GM21619 (cell line): ENCODE results near the gene OSBPL6.
"Not testable (repeated sequence)": the region's sequence is repeated elsewhere in the genome, so short reads cannot be mapped to it uniquely, and the experiment has no call there.

ENCODE experiments used
- ATAC-seq: cut with Tn5 transposase; IDR thresholded peaks from one replicate; pipeline ENCODE4 v1.9.1; 2021; ENCODE audit not compliant: unreplicated experiment

Gene OSBPL6

GRCh38 chr2:178296394-178297090 is 102.2 kb downstream of the OSBPL6 start:
- no peak for ATAC-seq

- ATAC-seq: no peak
Measured at GRCh38 chr2:178297091-178297411, 102.7 kb downstream of the OSBPL6 start.

GRCh38 chr2:178298785-178299212 is 104.5 kb downstream of the OSBPL6 start:
- no peak for ATAC-seq

- ATAC-seq: no peak
Measured at GRCh38 chr2:178301649-178302238, 107.4 kb downstream of the OSBPL6 start.

- ATAC-seq: no peak
Measured at GRCh38 chr2:178304333-178304732, 110.0 kb downstream of the OSBPL6 start.

- ATAC-seq: peak; percentile 99
Measured at GRCh38 chr2:178306352-178307073, 112.2 kb downstream of the OSBPL6 start.

- no peak for ATAC-seq
Measured at GRCh38 chr2:178307650-178308049, 113.3 kb downstream of the OSBPL6 start.

GRCh38 chr2:178309541-178309940 is 115.2 kb downstream of the OSBPL6 start:
- no peak for ATAC-seq

GRCh38 chr2:178315078-178315477 is 120.8 kb downstream of the OSBPL6 start:
- no peak for ATAC-seq

- no peak for ATAC-seq
Measured at GRCh38 chr2:178315488-178315948, 121.2 kb downstream of the OSBPL6 start.

GRCh38 chr2:178317811-178318210 is 123.5 kb downstream of the OSBPL6 start:
- no peak for ATAC-seq

- ATAC-seq: no peak
Measured at GRCh38 chr2:178320011-178320585, 125.8 kb downstream of the OSBPL6 start.

- ATAC-seq: no peak
Measured at GRCh38 chr2:178322068-178322467, 127.8 kb downstream of the OSBPL6 start.

GRCh38 chr2:178323331-178323730 is 129.0 kb downstream of the OSBPL6 start:
- ATAC-seq: not testable (repeated sequence)

GRCh38 chr2:178324077-178324476 is 129.8 kb downstream of the OSBPL6 start:
- no peak for ATAC-seq

GRCh38 chr2:178325268-178325667 is 131.0 kb downstream of the OSBPL6 start:
- no peak for ATAC-seq

- no peak for ATAC-seq
Measured at GRCh38 chr2:178327516-178327915, 133.2 kb downstream of the OSBPL6 start.

- no peak for ATAC-seq
Measured at GRCh38 chr2:178328037-178328436, 133.7 kb downstream of the OSBPL6 start.

GRCh38 chr2:178330175-178331017 is 136.1 kb downstream of the OSBPL6 start:
- no peak for ATAC-seq

- ATAC-seq: no peak
Measured at GRCh38 chr2:178331474-178332432, 137.4 kb downstream of the OSBPL6 start.
